Measurements from ENCODE around the gene PRKD2. TPM values are rescaled to one million over a fixed set of nuclear protein-coding genes. Genes with fewer than 3 reads are reported as not detected.

PRKD2 gene
- total RNA-seq, 4 donors from 2014 or later: 11.8 to 41.3 (median 19.5) TPM

GRCh38 chr19:46728693-46729339 lies 11.9 kb upstream of the PRKD2 start:
- peak in 1 of 3 donors; percentile 60 for TF ChIP-seq CTCF (IDR thresholded peaks at IDR 0.05)
- peak; percentile 49 for ATAC-seq (ENCODE audit: low FRiP score)
- DNase-seq (ENCODE audit: low spot score): peak; percentile 63

- ATAC-seq (ENCODE audit: low FRiP score): no peak
- TF ChIP-seq CTCF (IDR thresholded peaks at IDR 0.05): no peak
- no peak for DNase-seq (ENCODE audit: low spot score)
Observed at GRCh38 chr19:46728208-46728607, 11.3 kb upstream of the PRKD2 start.

GRCh38 chr19:46727757-46728156 lies 10.8 kb upstream of the PRKD2 start:
- DNase-seq (ENCODE audit: low spot score) (no peak), ATAC-seq (ENCODE audit: low FRiP score) (no peak)
- TF ChIP-seq CTCF (IDR thresholded peaks at IDR 0.05): no peak

GRCh38 chr19:46726971-46727501 lies 10.1 kb upstream of the PRKD2 start:
- no peak for ATAC-seq (ENCODE audit: low FRiP score)
- no peak for DNase-seq (ENCODE audit: low spot score)
- TF ChIP-seq CTCF (IDR thresholded peaks at IDR 0.05): no peak

- TF ChIP-seq CTCF (IDR thresholded peaks at IDR 0.05): no peak
- no peak for ATAC-seq (ENCODE audit: low FRiP score)
- no peak for DNase-seq (ENCODE audit: low spot score)
Observed at GRCh38 chr19:46726551-46726950, 9.6 kb upstream of the PRKD2 start.

- no peak for TF ChIP-seq CTCF (IDR thresholded peaks at IDR 0.05)
- no peak for ATAC-seq (ENCODE audit: low FRiP score)
Observed at GRCh38 chr19:46725859-46726393, 9.0 kb upstream of the PRKD2 start.

More at GRCh38 chr19:46725859-46726393, 9.0 kb upstream of the PRKD2 start:
- no peak for DNase-seq (ENCODE audit: low spot score)

All from omental fat pad (tissue), 4 donors.